SKM-1 treated with dmso at 0.1 percent for 144 hours (cell line): Measurements from ENCODE around the gene MTHFS.

Experiments
- DNase-seq: peaks from one replicate; lab custom pipeline; 2025; ENCODE audit not compliant: unreplicated experiment; lab: John Stamatoyannopoulos, UW

Gene MTHFS

DNA sequence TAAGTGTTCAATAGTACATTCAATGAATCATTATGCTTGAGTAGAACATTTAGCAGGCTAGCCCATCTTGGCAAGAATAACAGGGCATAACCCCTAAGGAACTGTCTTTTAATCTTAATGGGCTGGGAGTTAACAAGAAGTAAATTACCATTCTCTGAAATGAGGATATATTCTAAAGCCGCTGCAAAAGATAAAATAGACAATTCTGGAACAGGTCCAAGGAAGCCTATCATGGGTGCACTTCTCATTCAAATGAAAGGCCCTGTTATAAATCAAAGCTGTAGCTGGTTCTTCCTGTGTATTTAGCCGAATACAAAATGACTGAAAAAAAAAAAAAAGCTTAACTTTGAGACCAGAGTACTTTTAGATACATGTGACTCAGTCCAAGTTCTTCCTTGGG, 15.6 kb downstream of the MTHFS start:
- no peak for DNase-seq

- no peak for DNase-seq
Measured at GRCh38 chr15:79878078-79878705, 18.6 kb downstream of the MTHFS start.

GRCh38 chr15:79875213-79875612, 21.6 kb downstream of the MTHFS start:
- DNase-seq: no peak

- DNase-seq: no peak
Measured at GRCh38 chr15:79874242-79874641, 22.6 kb downstream of the MTHFS start.

GRCh38 chr15:79872358-79873017, 24.3 kb downstream of the MTHFS start:
- DNase-seq: peak; percentile 95

DNA sequence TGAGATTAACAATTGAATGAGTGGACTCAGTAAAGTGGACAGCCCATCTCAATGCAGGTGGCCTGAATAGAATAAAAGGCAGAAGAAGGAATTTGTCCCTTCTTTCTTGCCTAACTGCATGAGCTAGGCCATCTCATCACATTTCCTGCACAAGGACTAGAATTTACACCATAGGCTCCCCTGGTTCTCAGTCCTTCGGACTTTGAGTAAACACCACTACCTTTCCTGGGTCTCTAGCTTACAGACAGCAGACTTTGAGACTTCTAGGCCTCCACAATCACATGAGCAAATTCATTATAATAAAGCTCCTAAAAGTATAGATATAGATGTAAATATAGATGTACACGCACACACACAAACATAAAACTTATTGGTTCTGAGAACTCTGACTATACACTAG, 28.3 kb downstream of the MTHFS start:
- DNase-seq: no peak

DNA sequence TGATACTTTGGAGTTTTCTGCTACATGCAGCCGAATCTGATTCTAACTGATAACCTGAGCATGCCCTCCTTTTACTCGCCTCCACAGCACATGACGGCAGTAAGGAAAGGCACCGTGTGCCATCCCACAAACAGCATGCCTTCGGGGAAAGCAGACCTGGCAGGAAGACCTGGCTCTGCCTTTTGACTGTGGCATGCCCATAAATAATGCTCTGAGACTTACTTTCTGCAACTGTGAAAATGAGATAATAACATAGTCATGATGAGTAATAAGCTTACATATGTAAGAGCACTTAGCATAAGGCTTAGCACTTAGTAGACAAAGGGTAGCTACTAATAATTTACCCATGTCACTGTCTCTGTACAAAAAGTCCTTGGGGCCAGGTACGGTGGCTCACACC, 32.9 kb downstream of the MTHFS start:
- DNase-seq: no peak

DNA sequence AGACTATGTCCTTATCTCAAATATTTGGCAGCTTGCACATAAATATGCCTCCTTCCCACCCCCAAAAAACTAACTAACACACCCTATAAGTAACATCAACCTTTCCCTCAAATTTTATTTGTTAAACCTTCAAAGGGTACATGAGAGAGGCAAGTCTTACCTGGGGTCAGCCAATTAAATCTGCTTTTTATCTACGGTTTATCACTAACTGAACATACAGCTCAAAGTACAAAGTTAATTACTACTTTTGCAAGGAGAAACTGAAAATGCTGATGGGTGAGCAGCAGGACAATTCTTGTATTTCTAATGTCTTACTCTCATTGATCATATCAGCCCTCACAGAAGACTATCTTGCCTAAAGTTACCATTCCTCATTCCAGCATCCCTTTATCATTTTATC, 34.6 kb downstream of the MTHFS start:
- DNase-seq: no peak

DNA sequence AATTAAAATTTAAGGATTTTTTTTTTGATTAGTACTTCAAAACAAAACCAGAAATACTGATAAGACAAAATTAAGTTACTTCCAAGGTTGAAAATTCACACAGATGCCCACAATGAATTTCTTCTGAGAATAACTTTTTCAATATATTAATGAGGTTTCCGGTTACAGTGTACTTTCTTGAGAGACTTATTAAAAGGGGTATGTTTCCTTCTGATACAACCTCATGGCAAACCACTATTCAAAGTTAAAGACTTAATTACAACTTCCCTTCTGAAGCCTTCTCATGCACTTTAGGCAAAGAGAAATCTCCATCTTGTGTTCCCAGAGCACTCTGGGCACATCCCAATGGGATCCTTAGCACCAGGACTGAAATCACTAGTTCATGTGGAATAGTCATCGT, 36.2 kb downstream of the MTHFS start:
- DNase-seq: no peak

DNA sequence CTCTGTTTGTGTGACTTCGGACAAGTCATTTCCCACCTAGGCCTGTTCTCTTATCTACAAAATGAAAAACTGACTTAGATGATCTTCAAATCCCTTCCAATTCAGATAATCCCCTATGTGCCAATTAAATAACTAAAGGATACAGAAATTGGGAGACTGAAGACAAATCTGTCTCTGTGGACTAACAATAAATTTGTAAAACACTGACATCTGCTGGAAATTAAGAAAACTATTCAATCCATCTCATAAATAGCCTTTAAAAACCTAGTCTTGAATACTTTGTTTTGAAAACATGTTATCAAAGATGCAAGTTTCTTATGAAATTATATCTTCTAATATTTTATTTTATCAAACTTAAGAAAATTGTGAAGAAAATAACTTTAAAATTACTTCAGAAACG, 38.3 kb downstream of the MTHFS start:
- DNase-seq: peak; percentile 5

DNA sequence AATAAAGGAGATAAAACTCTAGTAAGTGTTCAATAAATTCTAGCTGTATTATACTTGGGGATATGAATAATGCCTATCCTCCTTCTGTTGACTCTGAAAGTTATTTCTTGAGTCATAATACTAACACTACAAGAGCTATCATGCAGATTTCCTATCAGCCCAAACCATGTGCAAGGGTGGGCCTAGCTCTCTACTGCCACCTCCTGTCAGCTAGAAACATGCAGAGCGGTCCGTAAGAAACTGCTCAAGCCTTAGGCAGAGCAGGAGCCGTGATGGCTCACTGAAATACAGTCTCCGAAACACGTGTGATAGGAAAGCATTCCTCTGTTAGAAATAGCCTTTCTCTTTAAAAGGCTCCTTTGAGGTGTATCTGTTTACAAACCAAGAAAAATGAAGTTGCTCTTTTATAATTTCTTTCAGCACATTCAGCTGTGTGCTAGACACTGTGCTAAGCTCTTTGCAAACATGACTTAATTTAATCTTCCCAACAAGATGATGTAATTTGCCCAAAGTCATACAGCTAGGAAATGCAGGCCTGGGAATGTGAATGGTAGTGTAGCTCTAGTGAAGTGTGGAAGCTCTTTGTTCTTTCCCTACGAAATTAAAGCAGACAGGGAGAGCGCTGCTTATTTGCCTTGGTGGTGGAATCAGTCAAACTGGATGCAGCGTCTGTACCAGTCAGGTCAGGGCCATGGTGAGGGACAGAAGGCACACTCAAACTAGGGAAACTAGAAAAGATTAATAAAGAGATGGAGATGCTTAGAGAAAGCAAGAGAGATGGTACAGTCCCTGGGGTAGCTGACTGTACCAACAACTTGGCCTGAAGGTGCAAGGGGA, 43.1 kb downstream of the MTHFS start:
- peak; percentile 67 for DNase-seq

GRCh38 chr15:79849789-79850188, 47.0 kb downstream of the MTHFS start:
- DNase-seq: peak; percentile 5

GRCh38 chr15:79846539-79846938, 50.3 kb downstream of the MTHFS start:
- DNase-seq: no peak

DNA sequence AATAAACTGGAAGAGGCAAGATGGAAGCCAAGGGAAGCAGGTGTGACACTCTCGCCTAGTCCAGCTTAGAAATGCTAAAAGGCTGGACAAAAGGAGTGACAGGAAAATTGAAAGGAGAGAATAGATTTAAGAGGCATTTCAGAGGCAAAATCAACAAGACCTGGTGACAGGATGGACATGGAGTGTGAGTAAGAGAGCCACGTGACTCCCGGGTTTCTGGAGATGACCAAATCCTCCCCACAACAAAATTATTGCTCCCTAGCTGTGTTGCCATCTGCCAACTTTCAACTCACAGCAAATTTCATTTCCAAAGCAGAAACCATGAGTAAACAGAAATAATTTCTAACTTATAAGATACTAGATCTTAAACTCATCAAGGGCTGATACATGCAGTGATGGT, 52.6 kb downstream of the MTHFS start:
- no peak for DNase-seq

DNA sequence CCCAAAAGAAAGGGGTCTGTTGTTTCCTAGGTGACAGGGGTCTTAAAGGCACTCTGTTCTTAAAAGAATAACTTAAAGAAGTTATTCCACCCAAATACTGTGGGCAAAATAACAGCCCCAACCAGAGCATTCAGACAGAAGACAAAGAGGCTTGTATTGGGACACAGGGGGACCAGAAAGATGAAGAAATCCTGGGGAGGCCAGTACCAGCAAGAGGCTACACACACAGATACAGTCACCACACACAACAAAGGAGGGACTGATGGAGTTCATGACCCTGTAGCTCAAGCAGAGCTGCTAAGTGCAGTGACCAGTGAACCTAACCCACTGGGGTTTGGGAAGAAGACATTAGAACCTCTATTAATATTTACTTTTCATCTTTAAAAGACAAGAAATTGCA, 59.0 kb downstream of the MTHFS start:
- DNase-seq: no peak

- DNase-seq: no peak
Measured at GRCh38 chr15:79834495-79834894, 62.3 kb downstream of the MTHFS start.

GRCh38 chr15:79832367-79833120, 64.3 kb downstream of the MTHFS start:
- DNase-seq: no peak

DNA sequence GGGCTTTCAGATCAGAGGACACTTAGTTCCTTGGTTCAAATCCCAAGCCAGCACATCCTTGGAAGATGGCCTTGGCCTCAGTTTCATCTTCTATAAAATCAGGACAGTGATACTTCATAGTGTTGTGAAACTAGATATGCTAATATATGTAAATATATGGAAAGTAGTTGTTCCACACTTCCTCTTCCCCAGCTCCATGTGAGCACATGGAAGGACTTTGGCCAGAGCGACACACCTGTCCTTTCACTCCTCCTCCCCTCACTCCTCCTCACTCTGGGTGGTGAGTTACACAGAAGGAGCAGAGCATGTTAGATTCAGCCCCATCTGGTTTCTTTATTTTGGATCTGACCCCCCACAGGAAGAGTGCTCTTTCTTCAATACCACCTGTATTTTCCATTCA, 65.2 kb downstream of the MTHFS start:
- DNase-seq: no peak

- DNase-seq: no peak
Measured at GRCh38 chr15:79829950-79830349, 66.9 kb downstream of the MTHFS start.

GRCh38 chr15:79828447-79828846, 68.4 kb downstream of the MTHFS start:
- DNase-seq: no peak

- DNase-seq: no peak
Measured at GRCh38 chr15:79826800-79827199, 70.0 kb downstream of the MTHFS start.
